Measurements from ENCODE around the gene NKD1. TPM values are rescaled to one million over a fixed set of nuclear protein-coding genes. Genes with fewer than 3 reads are reported as not detected.

NKD1 gene
- total and polyA plus RNA-seq, 2 of the 8 experiments (the other 6 are each of a cell fraction or from before 2014, with no cell fraction given): 0.70 to 4.5 TPM

DNA sequence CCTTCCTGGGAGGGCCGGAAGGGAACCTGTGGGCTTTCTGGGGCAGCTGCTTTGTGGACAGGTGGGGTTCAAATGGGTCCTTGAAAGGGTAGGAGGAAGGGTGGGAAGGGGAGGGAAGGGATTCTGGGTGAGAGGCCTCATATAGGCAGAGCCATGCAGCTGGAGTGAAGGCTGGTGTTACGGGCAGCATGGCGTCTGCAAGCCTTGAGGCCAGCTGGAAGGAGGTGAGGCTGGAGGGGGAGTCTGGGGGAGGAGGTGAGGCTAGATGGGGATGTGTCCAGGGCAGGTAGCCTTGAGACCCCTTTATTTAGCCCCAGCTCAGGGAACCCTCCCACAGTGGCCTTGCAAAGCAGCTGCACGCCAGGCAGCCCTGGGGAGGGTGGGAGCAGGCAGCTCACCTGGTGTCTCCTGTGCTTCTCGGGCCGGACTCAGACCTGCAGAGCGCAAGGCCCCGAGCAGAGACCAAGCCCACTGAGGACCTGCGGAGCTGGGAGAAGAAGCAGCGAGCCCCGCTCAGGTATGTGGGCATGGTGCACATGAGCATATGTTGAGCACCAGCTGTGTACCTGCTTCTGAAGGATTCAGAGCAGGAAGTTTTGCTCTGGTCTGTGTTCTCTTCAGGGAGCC lies 82.3 kb downstream of the NKD1 start:
- Histone ChIP-seq H3K79me1 (ENCODE audit: low read depth, low read length) (no peaks in the 10 kb centered on the region), H3K4me3 (ENCODE audit: extremely low read depth in 1 of 4, insufficient read depth in 2 of 4, low read depth in 3 of 4, low read length in 4 of 4) (no peak overlapping the region), H3K14ac (ENCODE audit: insufficient read length) (no peak overlapping the region), H2BK5ac (ENCODE audit: low read depth, low read length) (no peak overlapping the region), H2AK5ac (ENCODE audit: low read depth, low read length) (no peak overlapping the region), H2BK120ac (replicated peaks; ENCODE audit: low read depth, low read length) (no peak overlapping the region), H2BK20ac (ENCODE audit: low read length) (no peak overlapping the region), H3K56ac (replicated peaks; ENCODE audit: insufficient read length, low read depth, low read length) (no peak overlapping the region), H3K18ac (ENCODE audit: extremely low read depth, low read length) (no peak overlapping the region), H2BK15ac (ENCODE audit: low read length) (no peak overlapping the region), H4K8ac (ENCODE audit: extremely low read depth, insufficient read depth, low read length) (no peak overlapping the region), H3K9me3 (ENCODE audit: insufficient read depth in 2 of 2, low read depth in 1 of 2, low read length in 1 of 2) (no peaks in the 10 kb centered on the region), H3K79me2 (ENCODE audit: control insufficient read depth in 1 of 2, insufficient read depth in 2 of 2, low read length in 2 of 2) (no peaks in the 10 kb centered on the region), H4K5ac (ENCODE audit: insufficient read length, low read depth, low read length) (no peak overlapping the region), H3K27ac (ENCODE audit: low read depth, low read length) (no peak overlapping the region), H3K23ac (ENCODE audit: insufficient read length) (no peak overlapping the region), H4K91ac (replicated peaks; ENCODE audit: insufficient read length, low read length) (no peak overlapping the region), H3K9ac (replicated peaks in 1 of 4; ENCODE audit: extremely low read depth in 1 of 4, low read depth in 3 of 4, low read length in 3 of 4) (no peak overlapping the region), H2AFZ (ENCODE audit: low read length) (no peak overlapping the region), H3K36me3 (ENCODE audit: control insufficient read depth in 2 of 4, insufficient read depth in 4 of 4, low read length in 3 of 4) (no peaks in the 10 kb centered on the region), H3K4me1 (replicated peaks in 1 of 4; ENCODE audit: control insufficient read depth in 3 of 4, insufficient read depth in 4 of 4, low read length in 3 of 4) (no peaks in the 10 kb centered on the region), H3K4ac (replicated peaks; ENCODE audit: insufficient read length, low read depth, low read length) (no peak overlapping the region), H3K27me3 (replicated peaks in 1 of 4; ENCODE audit: control insufficient read depth in 3 of 4, extremely low read depth in 1 of 4, insufficient read depth in 3 of 4, low read length in 3 of 4) (no peaks in the 10 kb centered on the region), H4K20me1 (replicated peaks in 1 of 2; ENCODE audit: control insufficient read depth in 1 of 2, insufficient read depth in 2 of 2, low read length in 2 of 2) (no peaks in the 10 kb centered on the region), H3K23me2 (ENCODE audit: low read depth, low read length) (no peaks in the 10 kb centered on the region), H2BK12ac (ENCODE audit: low read depth, low read length) (no peak overlapping the region), H3K4me2 (ENCODE audit: insufficient read depth in 1 of 2, low read depth in 2 of 2, low read length in 2 of 2) (no peak overlapping the region)
- no peak for FAIRE-seq
- WGBS, 2 experiments (ENCODE audit: extremely low coverage in 1 of 2, insufficient coverage in 1 of 2, insufficient read length in 1 of 2, insufficient replicate concordance in 2 of 2, low coverage in 1 of 2, low lambda C conversion rate in 2 of 2, missing lambda C conversion rate in 1 of 2): 79% methylated on average over 9 of the region's 11 CpGs; no CpG with 5 or more reads in 1 of the 2 experiments
- POLR2A ChIA-PET (ENCODE audit: partially characterized antibody): no interaction called here
- DNase-seq (ENCODE audit: low read depth in 1 of 2, low spot score in 2 of 2): no peak
- CTCF ChIA-PET (ENCODE audit: partially characterized antibody): interaction anchor here (0.6 to 1.6 kb wide), 6 partner anchors 16 to 275 kb away, joined by 3 to 4 read pairs (median 4); no protein-coding TSS in a partner anchor
- TF ChIP-seq NRF1 (IDR thresholded peaks at IDR 0.05; ENCODE audit: low read depth, low read length) (no peak), CTBP2 (IDR thresholded peaks at IDR 0.05; ENCODE audit: borderline replicate concordance, insufficient read depth, insufficient read length, low read length) (no peak), CHD2 (IDR thresholded peaks at IDR 0.05; ENCODE audit: low read length) (no peak), BRCA1 (IDR thresholded peaks at IDR 0.05; ENCODE audit: low read depth, low read length) (no peak), JUND (IDR thresholded peaks at IDR 0.05; ENCODE audit: low read length) (no peak), ZNF274 (IDR thresholded peaks at IDR 0.05; ENCODE audit: borderline replicate concordance, extremely low read depth, low read length) (no peak), CEBPB (IDR thresholded peaks at IDR 0.05; ENCODE audit: low read depth, low read length) (no peak), BACH1 (IDR thresholded peaks at IDR 0.05; ENCODE audit: low read length) (no peak), GTF2F1 (IDR thresholded peaks at IDR 0.05; ENCODE audit: borderline replicate concordance, low read depth, low read length) (no peak), KDM5A (IDR thresholded peaks at IDR 0.05; ENCODE audit: low read length) (no peak), HDAC2 (IDR thresholded peaks at IDR 0.05; ENCODE audit: borderline replicate concordance in 1 of 2, low read depth in 2 of 2, low read length in 2 of 2) (no peak), MAFK (IDR thresholded peaks at IDR 0.05; ENCODE audit: low read depth, low read length) (no peak), TCF12 (IDR thresholded peaks at IDR 0.05; ENCODE audit: low read depth, low read length) (no peak)
- TF ChIP-seq, protein P1, sequence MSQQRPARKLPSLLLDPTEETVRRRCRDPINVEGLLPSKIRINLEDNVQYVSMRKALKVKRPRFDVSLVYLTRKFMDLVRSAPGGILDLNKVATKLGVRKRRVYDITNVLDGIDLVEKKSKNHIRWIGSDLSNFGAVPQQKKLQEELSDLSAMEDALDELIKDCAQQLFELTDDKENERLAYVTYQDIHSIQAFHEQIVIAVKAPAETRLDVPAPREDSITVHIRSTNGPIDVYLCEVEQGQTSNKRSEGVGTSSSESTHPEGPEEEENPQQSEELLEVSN (IDR thresholded peaks at IDR 0.05): no peak

Measured in H1 (cell line).